H1 (cell line): ENCODE measurements around the gene MACIR. TPM values are rescaled to one million over a fixed set of nuclear protein-coding genes. Genes with fewer than 3 reads are reported as not detected.

Source experiments
- CTCF ChIA-PET: fragments of 300-600 bp; sonication (Branson Sonifier 250); formaldehyde crosslinking; loops from one replicate; lab custom pipeline; 2021; ENCODE audit not compliant: partially characterized antibody; lab: Charles Lee
- POLR2A ChIA-PET: fragments of 300-600 bp; sonication (Branson Sonifier 250); formaldehyde crosslinking; loops from one replicate; lab custom pipeline; 2021; ENCODE audit warnings: inconsistent platforms; ENCODE audit not compliant: partially characterized antibody; lab: Charles Lee
- DNase-seq, 2 experiments: peaks; one replicate each; pipeline versions ENCODE4 v3.0.0 to v3.0.0-alpha.2; 2010 to 2022; ENCODE audit warnings: low spot score in 2 of 2, low read depth in 1 of 2, mixed read lengths in 1 of 2
- FAIRE-seq: peaks from 2 replicates; lab custom pipeline; 2011; peaks lifted over from hg19 to GRCh38; lab: Jason Lieb, UNC
- H2AFZ ChIP-seq: 2 replicates; pipeline ENCODE4 v1.8.1; 2012; ENCODE audit warnings: low read length, inconsistent platforms
- H2AK5ac ChIP-seq: 2 replicates; pipeline ENCODE4 v1.6.1; 2013; ENCODE audit warnings: low read depth, low read length
- H2BK120ac ChIP-seq: replicated peaks from 2 replicates; pipeline ENCODE3; 2013; ENCODE audit warnings: low read depth, low read length, inconsistent platforms
- H2BK12ac ChIP-seq: 2 replicates; pipeline ENCODE4 v1.6.1; 2013; ENCODE audit warnings: low read depth, low read length
- H2BK15ac ChIP-seq: 2 replicates; pipeline ENCODE4 v1.6.1; 2013; ENCODE audit warnings: low read length
- H2BK20ac ChIP-seq: 2 replicates; pipeline ENCODE4 v1.6.1; 2013; ENCODE audit warnings: low read length
- H2BK5ac ChIP-seq: 2 replicates; pipeline ENCODE4 v1.6.1; 2013; ENCODE audit warnings: low read depth, low read length
- H3K14ac ChIP-seq: 2 replicates; pipeline ENCODE4 v1.6.1; 2013; ENCODE audit warnings: inconsistent platforms; ENCODE audit not compliant: insufficient read length
- H3K18ac ChIP-seq: 2 replicates; pipeline ENCODE4 v1.6.1; 2013; ENCODE audit warnings: low read length; ENCODE audit errors: extremely low read depth
- H3K23ac ChIP-seq: 2 replicates; pipeline ENCODE4 v1.6.1; 2013; ENCODE audit warnings: inconsistent platforms; ENCODE audit not compliant: insufficient read length
- H3K23me2 ChIP-seq: 2 replicates; pipeline ENCODE4 v1.6.1; 2013; ENCODE audit warnings: low read depth, low read length
- H3K27ac ChIP-seq: 2 replicates; pipeline ENCODE4 v1.6.1; 2011; ENCODE audit warnings: low read depth, low read length, inconsistent platforms
- H3K27me3 ChIP-seq, 4 experiments: replicated peaks in 1 of 4; 1 replicate in 1 of 4; 2 replicates in 3 of 4; pipeline versions ENCODE4 v1.6.1 to v1.8.1; 2011 to 2013; ENCODE audit warnings: low read length in 3 of 4, mild to moderate bottlenecking in 3 of 4, inconsistent platforms in 2 of 4, mixed read lengths in 2 of 4, moderate library complexity in 1 of 4; ENCODE audit not compliant: control insufficient read depth in 3 of 4, insufficient read depth in 3 of 4; ENCODE audit errors: extremely low read depth in 1 of 4
- H3K36me3 ChIP-seq, 4 experiments: 2 replicates each; pipeline versions ENCODE4 v1.6.1 to v1.8.1; 2011 to 2013; ENCODE audit warnings: mild to moderate bottlenecking in 4 of 4, low read length in 3 of 4, moderate library complexity in 2 of 4, control low read depth in 1 of 4, inconsistent platforms in 1 of 4; ENCODE audit not compliant: insufficient read depth in 4 of 4, control insufficient read depth in 2 of 4
- H3K4ac ChIP-seq: replicated peaks from 2 replicates; pipeline ENCODE3; 2013; ENCODE audit warnings: low read length, low read depth, mixed read lengths, inconsistent platforms; ENCODE audit not compliant: insufficient read length
- H3K4me1 ChIP-seq, 4 experiments: replicated peaks in 1 of 4; 1 replicate in 1 of 4; 2 replicates in 3 of 4; pipeline versions ENCODE4 v1.6.1 to v1.8.1; 2011 to 2013; ENCODE audit warnings: low read length in 3 of 4, inconsistent platforms in 2 of 4, mixed read lengths in 1 of 4; ENCODE audit not compliant: insufficient read depth in 4 of 4, control insufficient read depth in 3 of 4
- H3K4me2 ChIP-seq, 2 experiments: 2 replicates each; pipeline versions ENCODE4 v1.6.1 to v1.8.1; 2011 to 2013; ENCODE audit warnings: low read depth in 2 of 2, low read length in 2 of 2, control low read depth in 1 of 2, inconsistent platforms in 1 of 2, mild to moderate bottlenecking in 1 of 2; ENCODE audit not compliant: insufficient read depth in 1 of 2
- H3K4me3 ChIP-seq, 4 experiments: fragments of 200-600, 300-600 bp in 1 of 4; sonication (generic), shearing (Covaris generic), sonication (Bioruptor Twin) in 1 of 4; 2 replicates each; pipeline versions ENCODE4 v1.5.1 to v1.8.1; 2011 to 2016; ENCODE audit warnings: low read length in 4 of 4, low read depth in 3 of 4, control low read depth in 2 of 4, inconsistent platforms in 2 of 4, mild to moderate bottlenecking in 2 of 4, mixed read lengths in 1 of 4, moderate library complexity in 1 of 4; ENCODE audit not compliant: insufficient read depth in 2 of 4; ENCODE audit errors: extremely low read depth in 1 of 4
- H3K56ac ChIP-seq: replicated peaks from 2 replicates; pipeline ENCODE3; 2013; ENCODE audit warnings: low read depth, mild to moderate bottlenecking, mixed read lengths, low read length, inconsistent platforms; ENCODE audit not compliant: insufficient read length
- H3K79me1 ChIP-seq: 2 replicates; pipeline ENCODE4 v1.6.1; 2013; ENCODE audit warnings: low read depth, low read length, control low read depth
- H3K79me2 ChIP-seq, 2 experiments: 2 replicates each; pipeline versions ENCODE4 v1.6.1 to v1.8.1; 2012 to 2013; ENCODE audit warnings: low read length in 2 of 2, mild to moderate bottlenecking in 2 of 2, inconsistent platforms in 1 of 2; ENCODE audit not compliant: insufficient read depth in 2 of 2, control insufficient read depth in 1 of 2
- H3K9ac ChIP-seq, 4 experiments: replicated peaks in 1 of 4; 1 replicate in 1 of 4; 2 replicates in 3 of 4; pipeline versions ENCODE4 v1.6.1 to v1.8.1; 2011 to 2013; ENCODE audit warnings: low read depth in 3 of 4, low read length in 3 of 4, control low read depth in 2 of 4, mild to moderate bottlenecking in 2 of 4, moderate library complexity in 2 of 4, inconsistent platforms in 1 of 4; ENCODE audit errors: extremely low read depth in 1 of 4
- H3K9me3 ChIP-seq, 2 experiments: 2 replicates each; pipeline versions ENCODE4 v1.6.1 to v1.8.1; 2012 to 2013; ENCODE audit warnings: mild to moderate bottlenecking in 2 of 2, moderate library complexity in 2 of 2, control low read depth in 1 of 2, inconsistent platforms in 1 of 2, low read depth in 1 of 2, low read length in 1 of 2, mixed read lengths in 1 of 2; ENCODE audit not compliant: insufficient read depth in 2 of 2
- H4K20me1 ChIP-seq, 2 experiments: replicated peaks in 1 of 2; 2 replicates each; pipeline versions ENCODE3 to v1.8.1; 2011 to 2013; ENCODE audit warnings: inconsistent platforms in 2 of 2, low read length in 2 of 2, mild to moderate bottlenecking in 1 of 2; ENCODE audit not compliant: insufficient read depth in 2 of 2, control insufficient read depth in 1 of 2
- H4K5ac ChIP-seq: 2 replicates; pipeline ENCODE4 v1.6.1; 2013; ENCODE audit warnings: low read length, low read depth, mixed read lengths, inconsistent platforms; ENCODE audit not compliant: insufficient read length
- H4K8ac ChIP-seq: 2 replicates; pipeline ENCODE4 v1.8.0; 2013; ENCODE audit warnings: mild to moderate bottlenecking, moderate library complexity, low read length, inconsistent platforms; ENCODE audit not compliant: insufficient read depth; ENCODE audit errors: extremely low read depth
- H4K91ac ChIP-seq: replicated peaks from 2 replicates; pipeline ENCODE3; 2013; ENCODE audit warnings: low read length, mixed read lengths, inconsistent platforms; ENCODE audit not compliant: insufficient read length
- CEBPB ChIP-seq: IDR thresholded peaks from 2 replicates; pipeline ENCODE4 v1.6.1; 2012; ENCODE audit warnings: low read depth, low read length
- CHD2 ChIP-seq: IDR thresholded peaks from 2 replicates; pipeline ENCODE4 v1.6.1; 2012; ENCODE audit warnings: low read length, improper control_type of control experiment
- CTCF ChIP-seq, 3 experiments: IDR thresholded peaks; 1 replicate in 2 of 3; 2 replicates in 1 of 3; pipeline versions ENCODE4 v1.5.1 to v1.6.1; 2011; ENCODE audit warnings: low read length in 3 of 3, mild to moderate bottlenecking in 3 of 3, inconsistent platforms in 2 of 3, low read depth in 1 of 3, moderate library complexity in 1 of 3; ENCODE audit not compliant: insufficient read depth in 1 of 3; ENCODE audit errors: control extremely low read depth in 1 of 3
- EP300 ChIP-seq, 2 experiments: IDR thresholded peaks; 1 replicate in 1 of 2; 2 replicates in 1 of 2; pipeline ENCODE4 v1.6.1; 2011 to 2012; ENCODE audit warnings: low read depth in 2 of 2, low read length in 2 of 2, mild to moderate bottlenecking in 2 of 2, borderline replicate concordance in 1 of 2, inconsistent platforms in 1 of 2, moderate library complexity in 1 of 2
- MAX ChIP-seq: IDR thresholded peaks from 2 replicates; pipeline ENCODE4 v1.6.1; 2012; ENCODE audit warnings: inconsistent platforms
- RAD21 ChIP-seq, 2 experiments: IDR thresholded peaks in 1 of 2; conservative IDR thresholded peaks in 1 of 2; 2 replicates each; pipeline ENCODE4 v1.6.1; 2011; ENCODE audit warnings: low read depth in 2 of 2, low read length in 2 of 2, improper control_type of control experiment in 1 of 2, inconsistent platforms in 1 of 2, mild to moderate bottlenecking in 1 of 2, moderate library complexity in 1 of 2
- SP2 ChIP-seq: IDR thresholded peaks from 2 replicates; pipeline ENCODE4 v1.6.1; 2012; ENCODE audit warnings: mild to moderate bottlenecking, low read length, inconsistent platforms
- TAF7 ChIP-seq: optimal IDR thresholded peaks from 2 replicates; pipeline ENCODE3; 2011; ENCODE audit warnings: low read depth, mild to moderate bottlenecking, inconsistent platforms, low read length, moderate library complexity, borderline replicate concordance
- WGBS, 2 experiments: shearing (Covaris generic) in 1 of 2; methylation state at CpG; one replicate each; pipeline versions ENCODE4 v1.1.6 to v1.1.7; 2013 to 2015; ENCODE audit warnings: low lambda C conversion rate in 2 of 2, mixed read lengths in 2 of 2, inconsistent platforms in 1 of 2, low coverage in 1 of 2, missing lambda C conversion rate in 1 of 2; ENCODE audit not compliant: insufficient replicate concordance in 2 of 2, insufficient coverage in 1 of 2, insufficient read length in 1 of 2; ENCODE audit errors: extremely low coverage in 1 of 2, missing lambda C conversion rate in 1 of 2; 5-methylcytosine and 5-hydroxymethylcytosine counted together
- polyA plus RNA-seq, 7 experiments: library from polyadenylated mRNA; depleted of rRNA in 3 of 7; stranded (reverse) in 5 of 7; unstranded in 2 of 7; fragments of >200 nt in 5 of 7; fragments of 200-250 nt in 2 of 7; gene quantifications; 1 replicate in 5 of 7; 2 replicates in 1 of 7; 4 replicates in 1 of 7; pipeline versions ENCODE4 v1.2.1 to v1.2.3, GENCODE V29; 2011 to 2013; ENCODE audit warnings: missing spikeins in 2 of 7, mixed read lengths in 2 of 7
- total RNA-seq: library from RNA; stranded (reverse); fragmentation: NEBNext Ultra II Directional; extraction: Animal tissue kit (Norgen Biotek cat#: 25700); gene quantifications from 2 replicates; pipeline ENCODE4 v1.2.1, GENCODE V29; 2021

MACIR gene
- total and polyA plus RNA-seq, 2 of the 8 experiments (the other 6 are each of a cell fraction or from before 2014, with no cell fraction given) = 8.0 to 19.2 TPM

- H4K91ac ChIP-seq = no peak overlapping the region
- H2BK20ac ChIP-seq = no peak overlapping the region
- peak; percentile 97 for FAIRE-seq
- no peak overlapping the region for H3K14ac ChIP-seq
- peak overlapping the region; percentile 18 to 48 for H3K4me2 ChIP-seq
- H3K79me1 ChIP-seq = no peaks in the 10 kb centered on the region
- H3K4me3 ChIP-seq = peak overlapping the region in 1 of 4 experiments; percentile 26; a peak in 2 of 8 replicates
- H3K23ac ChIP-seq = no peak overlapping the region
- H3K23me2 ChIP-seq = no peaks in the 10 kb centered on the region
- peak overlapping the region; percentile 25 for H3K18ac ChIP-seq
- peak overlapping the region; percentile 100 for H2BK15ac ChIP-seq
- peak overlapping the region; percentile 35; the same call in 1 of the 2 replicates for H4K8ac ChIP-seq
- peak overlapping the region; percentile 14; the same call in 1 of the 2 replicates for H2BK12ac ChIP-seq
- peak; percentile 66 to 68 for DNase-seq
- H3K27me3 ChIP-seq = no peaks in the 10 kb centered on the region
- CTCF ChIA-PET = interaction anchor here (0.5 to 4.2 kb wide), 73 partner anchors 9 to 929 kb away, joined by 3 to 71 read pairs (median 4); partner anchors contain the start of genes GIN1, MACIR and PPIP5K2
- WGBS, 2 experiments = 62% methylated on average over 11 of the region's 11 CpGs; no CpG with 5 or more reads in 1 of the 2 experiments
- H3K36me3 ChIP-seq = no peaks in the 10 kb centered on the region
- no peak overlapping the region for H4K5ac ChIP-seq
- no peak overlapping the region for H3K4ac ChIP-seq
- H3K27ac ChIP-seq = no peak overlapping the region
- H2BK5ac ChIP-seq = peak overlapping the region; percentile 31; the same call in 1 of the 2 replicates
- H2BK120ac ChIP-seq = no peak overlapping the region
- peak overlapping the region; percentile 88 for H2AFZ ChIP-seq
- H3K56ac ChIP-seq = no peak overlapping the region
- no peaks in the 10 kb centered on the region for H4K20me1 ChIP-seq
- no peak overlapping the region for H2AK5ac ChIP-seq
- no peak for TF ChIP-seq SP2
- peak in 2 of 3 experiments; percentile 61 to 90; a peak in 3 of 4 replicates for TF ChIP-seq CTCF (IDR thresholded peaks at IDR 0.05; ENCODE audit: control extremely low read depth in 1 of 3, insufficient read depth in 1 of 3, low read depth in 1 of 3, low read length in 3 of 3)
- TF ChIP-seq RAD21 (IDR thresholded peaks at IDR 0.05 in 1 of 2, conservative IDR thresholded peaks at IDR 0.05 in 1 of 2; ENCODE audit: low read depth in 2 of 2, low read length in 2 of 2) = peak; percentile 86 to 87
- TF ChIP-seq CEBPB = no peak
- TF ChIP-seq TAF7 = no peak
- TF ChIP-seq CHD2 = no peak
- TF ChIP-seq EP300 (IDR thresholded peaks at IDR 0.05; ENCODE audit: borderline replicate concordance in 1 of 2, low read depth in 2 of 2, low read length in 2 of 2) = no peak
- TF ChIP-seq MAX = peak; percentile 48; the same call in 1 of the 2 replicates
- H3K79me2 ChIP-seq = no peaks in the 10 kb centered on the region
- POLR2A ChIA-PET = interaction anchor here (1.3 to 1.9 kb wide), 2 partner anchors 13 to 34 kb away, joined by 4 to 6 read pairs; partner anchors contain the start of gene MACIR
- no peaks in the 10 kb centered on the region for H3K9me3 ChIP-seq
- H3K9ac ChIP-seq = no peak overlapping the region
- peaks cover 0 to 4% (median 3%) of the 10 kb centered on the region in 4 experiments; a peak in 5 of 7 replicates for H3K4me1 ChIP-seq
Measured at GRCh38 chr5:103224118-103224893, 34.3 kb upstream of the MACIR start.
